Endothelial cell of hepatic sinusoid (primary cell): Measurements from ENCODE around the gene MSL1.

Source experiments
- in situ Hi-C: cut with HindIII; loops from 2 replicates; pipeline ENCODE4 v1.10.0; 2017; ENCODE audit warnings: low sequenced_read_pairs

The MSL1 gene

DNA sequence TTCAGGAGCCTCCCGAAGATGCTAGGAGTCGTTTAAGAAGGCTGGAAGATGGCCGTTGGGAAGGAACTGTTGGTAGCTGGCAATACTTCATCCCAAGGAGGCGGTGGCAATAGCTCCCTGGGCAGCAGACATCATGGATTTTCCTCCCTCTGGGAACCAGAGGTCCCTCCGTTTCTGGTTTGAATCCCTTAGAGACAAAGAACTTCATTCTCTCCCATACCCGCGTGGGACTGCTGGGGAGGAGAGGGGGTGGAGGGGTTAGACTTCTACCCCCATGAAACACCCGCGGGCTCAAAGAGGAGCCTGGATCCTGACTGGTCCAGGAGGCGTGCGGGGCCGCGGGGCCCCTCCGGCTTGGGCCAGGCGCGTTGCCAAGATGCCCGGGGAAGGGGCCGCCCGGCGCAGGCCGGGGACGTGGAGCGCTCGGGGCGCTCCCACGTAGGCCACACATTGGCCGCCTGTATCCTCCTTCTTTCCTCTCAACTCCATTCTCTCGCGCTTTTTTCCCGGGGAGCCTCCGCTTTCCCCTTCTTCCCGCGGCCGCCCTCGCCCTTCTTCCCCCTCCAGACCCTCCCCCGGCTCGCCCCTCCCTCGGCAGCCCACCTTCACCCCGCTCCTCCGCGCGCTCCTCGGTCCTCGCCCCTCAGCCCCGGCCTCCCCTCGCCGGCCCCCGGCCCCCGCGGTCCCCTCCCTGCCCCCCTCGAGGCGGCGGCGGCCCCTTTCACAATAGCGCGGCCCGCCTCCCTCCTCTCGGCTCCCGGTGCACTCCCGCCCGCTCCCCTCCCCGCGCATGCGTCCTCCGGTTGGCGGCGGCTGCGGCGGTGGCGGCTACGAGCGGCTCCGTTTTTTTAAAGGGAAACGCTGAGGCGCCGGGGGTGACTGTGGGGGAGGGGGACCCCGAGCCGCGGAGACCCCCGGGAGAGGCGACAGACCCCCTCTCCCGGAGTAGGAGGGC lies at the start of gene MSL1:
Gene MSL1, plus strand, starts transcription at position 791 of the 955 bp plus-strand sequence. CDS start 642 bp downstream, outside the sequence.
- in situ Hi-C loops = no loop called here

- in situ Hi-C loops = loop anchor here (5.0 kb wide), 1 partner anchor 80 kb away; no protein-coding TSS in a partner anchor
Measured at GRCh38 chr17:40072040-40072734, 49.6 kb upstream of the MSL1 start.

DNA sequence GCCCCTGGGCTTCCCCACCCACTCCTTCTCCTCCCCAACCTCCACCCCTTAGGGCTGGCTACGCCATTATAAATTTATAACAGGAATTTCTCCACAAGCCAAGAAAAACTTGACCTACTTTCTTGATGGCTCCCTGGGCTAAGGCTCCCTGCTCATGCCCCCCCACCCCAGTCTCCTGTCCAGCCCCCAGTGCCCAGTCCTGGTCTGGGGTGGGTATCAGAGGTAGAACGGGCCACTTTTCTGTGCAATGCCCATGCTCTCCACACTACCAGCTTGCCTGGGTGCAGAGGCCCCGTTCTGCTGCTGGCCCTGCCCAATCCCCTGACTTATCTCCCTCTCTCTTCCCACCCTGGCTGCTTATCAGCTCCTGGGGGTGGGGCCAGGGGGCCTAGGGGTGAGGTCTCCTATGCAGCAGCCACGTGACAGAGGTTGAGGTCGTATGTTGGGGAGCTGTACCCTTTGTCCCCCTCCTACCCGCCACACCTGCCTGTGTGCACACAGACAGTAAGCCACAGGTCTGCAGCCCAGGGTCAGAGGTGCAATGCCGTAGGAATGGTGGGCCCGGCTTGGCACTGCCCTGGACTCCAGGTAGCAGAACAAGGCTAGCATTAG lies 48.9 kb upstream of the MSL1 start:
- in situ Hi-C loops = loop anchor here (5.0 kb wide), 1 partner anchor 81 kb away; no protein-coding TSS in a partner anchor

DNA sequence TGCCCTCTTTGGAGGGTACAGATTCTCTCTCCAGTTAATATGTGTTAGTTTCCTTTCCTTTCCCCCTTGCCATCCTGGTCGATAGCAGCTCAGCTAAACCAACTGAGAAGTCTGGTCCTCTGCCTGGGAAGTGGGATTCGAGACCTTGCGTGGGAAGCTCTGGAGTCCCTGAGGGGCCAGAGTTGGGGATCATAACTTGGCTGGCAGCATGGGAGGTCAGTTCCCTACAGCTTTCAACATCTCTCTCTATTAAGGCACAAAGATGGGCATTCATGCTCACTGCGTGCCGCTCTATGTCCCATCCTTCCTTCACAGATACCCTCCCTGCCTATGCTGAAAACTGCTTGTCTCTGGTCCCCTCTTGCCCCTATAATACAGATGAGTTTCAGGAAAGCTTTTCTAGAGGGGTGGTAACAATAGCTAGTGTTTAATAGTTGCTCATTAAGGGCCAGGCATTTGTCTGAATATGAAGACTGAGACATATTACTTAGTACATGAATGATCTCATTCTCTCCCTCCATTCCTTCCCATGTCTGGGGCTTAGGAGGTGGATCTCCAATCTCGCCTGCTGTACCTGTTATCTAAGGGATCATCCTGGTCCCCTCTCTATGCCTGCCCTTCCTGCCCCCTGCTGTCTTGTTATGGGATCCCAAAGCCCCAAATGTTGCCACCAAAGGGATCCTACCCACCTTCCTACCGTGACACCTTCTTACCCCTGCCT lies 48.2 kb upstream of the MSL1 start:
- in situ Hi-C loops = loop anchor here (5.0 kb wide), 1 partner anchor 81 kb away; no protein-coding TSS in a partner anchor

DNA sequence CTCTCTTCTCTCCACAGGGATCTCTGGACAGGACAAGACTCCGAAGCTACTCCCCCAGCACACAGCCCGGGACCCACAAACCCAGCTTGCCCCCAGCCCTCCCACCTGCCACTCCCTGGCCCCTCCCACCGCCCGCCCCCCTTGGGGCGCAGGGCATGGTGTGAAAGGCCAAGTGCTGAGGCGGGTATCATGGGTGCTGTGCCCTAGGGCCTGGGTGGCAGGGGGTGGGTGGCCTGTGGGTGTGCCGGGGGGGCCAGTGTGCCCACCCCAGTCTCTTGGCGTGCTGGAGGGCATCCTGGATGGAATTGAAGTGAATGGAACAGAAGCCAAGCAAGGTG lies 47.6 kb upstream of the MSL1 start:
- in situ Hi-C loops = loop anchor here (5.0 kb wide), 1 partner anchor 82 kb away; no protein-coding TSS in a partner anchor

DNA sequence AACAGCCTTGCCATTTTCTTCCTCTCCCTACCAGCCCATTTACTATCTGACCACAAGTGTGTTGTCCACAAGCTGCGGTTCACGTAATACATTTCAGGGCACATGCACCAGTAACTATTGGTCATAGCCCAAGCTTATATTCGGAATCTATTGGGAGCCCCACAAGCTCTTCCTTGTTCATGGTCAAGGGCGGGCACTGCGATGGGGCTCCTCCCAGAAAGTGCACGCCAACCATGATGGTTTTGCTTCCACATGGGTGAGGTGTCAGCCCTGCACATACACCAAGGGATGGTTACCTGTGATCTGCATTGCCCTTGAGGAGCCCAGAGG lies 46.9 kb upstream of the MSL1 start:
- in situ Hi-C loops = loop anchor here (5.0 kb wide), 1 partner anchor 83 kb away; no protein-coding TSS in a partner anchor

- in situ Hi-C loops = no loop called here
Measured at GRCh38 chr17:40075201-40075941, 46.4 kb upstream of the MSL1 start.

- in situ Hi-C loops = no loop called here
Measured at GRCh38 chr17:40075942-40076498, 45.8 kb upstream of the MSL1 start.

DNA sequence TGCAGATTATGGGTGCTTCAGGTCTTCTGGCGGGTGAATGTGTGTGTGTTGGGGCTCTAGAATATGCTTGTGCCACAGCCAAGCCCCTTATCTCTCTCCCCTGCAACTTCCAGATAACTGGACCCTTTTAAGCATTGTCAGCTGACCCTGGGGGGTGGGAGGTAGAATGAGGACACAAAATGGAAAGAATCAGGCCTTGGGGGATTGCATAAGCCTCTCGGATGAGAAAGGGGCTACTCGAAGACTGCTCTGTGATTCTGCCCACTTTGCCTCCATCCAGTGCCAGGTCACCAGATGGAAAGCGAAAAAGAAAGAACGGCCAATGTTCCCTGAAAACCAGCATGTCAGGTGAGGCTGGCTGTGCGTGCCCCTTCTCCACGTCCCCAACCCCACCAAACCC lies 45.2 kb upstream of the MSL1 start:
- in situ Hi-C loops = no loop called here

DNA sequence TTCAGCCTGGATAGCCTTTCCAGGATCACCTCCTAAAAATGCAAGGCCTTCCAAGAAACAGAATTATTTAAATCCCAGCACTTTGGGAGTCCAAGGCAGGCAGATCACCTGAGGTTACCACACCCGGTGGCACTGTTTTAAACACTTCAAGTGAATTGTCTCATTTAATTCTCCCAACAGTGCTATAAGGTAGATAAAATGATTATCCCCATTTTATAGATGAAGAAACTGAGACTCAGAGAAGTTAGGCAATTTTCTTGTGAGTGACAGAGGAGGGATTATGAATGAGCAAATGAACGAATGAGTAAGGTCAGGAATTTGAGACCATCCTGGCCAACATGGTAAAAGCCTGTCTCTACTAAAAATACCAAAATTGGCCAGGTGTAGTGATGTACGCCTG lies 42.2 kb upstream of the MSL1 start:
- in situ Hi-C loops = no loop called here

GRCh38 chr17:40084477-40084876 lies 37.3 kb upstream of the MSL1 start:
- in situ Hi-C loops = loop anchor here (10.0 kb wide), 1 partner anchor 110 kb away; no protein-coding TSS in a partner anchor

- in situ Hi-C loops = loop anchor here (10.0 kb wide), 1 partner anchor 108 kb away; no protein-coding TSS in a partner anchor
Measured at GRCh38 chr17:40086150-40087044, 35.4 kb upstream of the MSL1 start.

- in situ Hi-C loops = loop anchor here (10.0 kb wide), 1 partner anchor 108 kb away; no protein-coding TSS in a partner anchor
Measured at GRCh38 chr17:40087049-40087794, 34.5 kb upstream of the MSL1 start.

- in situ Hi-C loops = loop anchor here (10.0 kb wide), 1 partner anchor 107 kb away; no protein-coding TSS in a partner anchor
Measured at GRCh38 chr17:40087903-40088718, 33.7 kb upstream of the MSL1 start.

- in situ Hi-C loops = loop anchor here (10.0 kb wide), 1 partner anchor 106 kb away; no protein-coding TSS in a partner anchor
Measured at GRCh38 chr17:40089077-40089895, 32.5 kb upstream of the MSL1 start.
